Mesothelial cell of epicardium (in vitro differentiated cells): ENCODE results near the gene SYNDIG1. TPM values are rescaled to one million over a fixed set of nuclear protein-coding genes. Genes with fewer than 3 reads are reported as not detected.

Experiments used
- DNase-seq, 2 experiments: peaks; one replicate each; pipeline ENCODE4 v3.0.0; 2021; ENCODE audit warnings: low spot score in 2 of 2; ENCODE audit not compliant: unreplicated experiment in 2 of 2
- H3K27ac Mint-ChIP-seq: 2 replicates; pipeline ENCODE4 v1.8.0; 2021; ENCODE audit warnings: mixed read lengths
- H3K27me3 Mint-ChIP-seq: 2 replicates; pipeline ENCODE4 v1.8.0; 2021; ENCODE audit warnings: low read depth, mixed read lengths
- H3K36me3 Mint-ChIP-seq: 2 replicates; pipeline ENCODE4 v1.8.0; 2021; ENCODE audit warnings: mixed read lengths
- H3K4me1 Mint-ChIP-seq: 2 replicates; pipeline ENCODE4 v1.8.0; 2021; ENCODE audit warnings: mixed read lengths
- H3K4me3 Mint-ChIP-seq: 2 replicates; pipeline ENCODE4 v1.8.0; 2021; ENCODE audit warnings: mild to moderate bottlenecking, moderate library complexity, mixed read lengths
- H3K9me3 Mint-ChIP-seq: 2 replicates; pipeline ENCODE4 v1.8.0; 2021; ENCODE audit warnings: mixed read lengths
- total RNA-seq: library from RNA; stranded (reverse); gene quantifications from 3 replicates; pipeline ENCODE4 v1.2.1, GENCODE V29; 2021
- TF ChIP-seq, protein P1 (sequence below): fragments of 200-600 bp; sonication (generic); IDR thresholded peaks from one replicate; pipeline ENCODE4 v1.5.0; 2021; ENCODE audit warnings: antibody characterized with exemption; ENCODE audit not compliant: unreplicated experiment

The SYNDIG1 gene
- total RNA-seq, 1 donor from 2014 or later: 0.80 TPM

GRCh38 chr20:24437196-24438082 is 32.0 kb upstream of the SYNDIG1 start:
- TF ChIP-seq, protein P1, sequence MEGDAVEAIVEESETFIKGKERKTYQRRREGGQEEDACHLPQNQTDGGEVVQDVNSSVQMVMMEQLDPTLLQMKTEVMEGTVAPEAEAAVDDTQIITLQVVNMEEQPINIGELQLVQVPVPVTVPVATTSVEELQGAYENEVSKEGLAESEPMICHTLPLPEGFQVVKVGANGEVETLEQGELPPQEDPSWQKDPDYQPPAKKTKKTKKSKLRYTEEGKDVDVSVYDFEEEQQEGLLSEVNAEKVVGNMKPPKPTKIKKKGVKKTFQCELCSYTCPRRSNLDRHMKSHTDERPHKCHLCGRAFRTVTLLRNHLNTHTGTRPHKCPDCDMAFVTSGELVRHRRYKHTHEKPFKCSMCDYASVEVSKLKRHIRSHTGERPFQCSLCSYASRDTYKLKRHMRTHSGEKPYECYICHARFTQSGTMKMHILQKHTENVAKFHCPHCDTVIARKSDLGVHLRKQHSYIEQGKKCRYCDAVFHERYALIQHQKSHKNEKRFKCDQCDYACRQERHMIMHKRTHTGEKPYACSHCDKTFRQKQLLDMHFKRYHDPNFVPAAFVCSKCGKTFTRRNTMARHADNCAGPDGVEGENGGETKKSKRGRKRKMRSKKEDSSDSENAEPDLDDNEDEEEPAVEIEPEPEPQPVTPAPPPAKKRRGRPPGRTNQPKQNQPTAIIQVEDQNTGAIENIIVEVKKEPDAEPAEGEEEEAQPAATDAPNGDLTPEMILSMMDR: no peak
- Mint-ChIP-seq H3K9me3 (no peaks in the 10 kb centered on the region), H3K27ac (peak overlapping the region; percentile 58), H3K27me3 (peaks cover 14% of the 10 kb centered on the region), H3K36me3 (no peaks in the 10 kb centered on the region), H3K4me3 (no peak overlapping the region), H3K4me1 (peaks cover 10% of the 10 kb centered on the region)
- no peak for DNase-seq

GRCh38 chr20:24438331-24438730 is 31.1 kb upstream of the SYNDIG1 start:
- DNase-seq: no peak
- H3K9me3 Mint-ChIP-seq: no peaks in the 10 kb centered on the region
- H3K4me3 Mint-ChIP-seq: no peak overlapping the region
- H3K27me3 Mint-ChIP-seq: peaks cover 14% of the 10 kb centered on the region
- H3K36me3 Mint-ChIP-seq: no peaks in the 10 kb centered on the region
- H3K4me1 Mint-ChIP-seq: peaks cover 10% of the 10 kb centered on the region
- no peak overlapping the region for H3K27ac Mint-ChIP-seq
- TF ChIP-seq, protein P1: no peak

DNA sequence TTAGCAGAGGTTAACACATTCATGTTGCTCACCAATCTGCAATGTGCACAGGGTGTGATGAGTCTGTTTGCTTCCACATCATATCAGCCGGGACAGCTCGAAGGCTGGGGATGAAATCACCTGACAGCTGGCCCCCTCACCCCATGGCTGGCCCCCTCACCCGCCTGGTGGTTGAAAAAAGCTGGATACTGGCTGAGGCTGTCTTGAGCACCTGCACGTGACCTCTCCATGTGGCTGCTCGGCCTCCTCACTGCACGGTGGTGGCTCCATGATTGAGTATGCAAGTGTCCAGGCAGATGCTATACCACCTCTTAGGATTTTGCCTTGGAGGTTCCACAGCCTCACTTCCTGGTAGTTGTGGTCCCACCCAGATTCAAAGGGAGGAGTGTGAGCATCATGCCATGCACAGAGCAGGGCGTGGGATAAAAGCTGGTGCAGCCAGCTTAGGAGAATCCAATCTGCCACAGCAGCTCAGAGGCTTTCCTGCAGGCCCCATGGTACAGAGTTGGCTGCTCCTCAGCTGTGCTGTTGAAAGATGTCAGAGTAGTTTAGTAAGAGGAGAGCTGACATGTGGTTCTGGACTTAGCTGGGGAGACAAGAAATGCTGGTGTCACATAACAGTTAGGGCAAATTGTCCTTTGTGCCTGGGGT is 29.6 kb upstream of the SYNDIG1 start:
- no peaks in the 10 kb centered on the region for H3K36me3 Mint-ChIP-seq
- TF ChIP-seq, protein P1: no peak
- H3K27me3 Mint-ChIP-seq: peaks cover 12% of the 10 kb centered on the region
- no peak overlapping the region for H3K4me3 Mint-ChIP-seq
- peaks cover 14% of the 10 kb centered on the region for H3K4me1 Mint-ChIP-seq
- H3K9me3 Mint-ChIP-seq: no peaks in the 10 kb centered on the region
- no peak for DNase-seq
- no peak overlapping the region for H3K27ac Mint-ChIP-seq

DNA sequence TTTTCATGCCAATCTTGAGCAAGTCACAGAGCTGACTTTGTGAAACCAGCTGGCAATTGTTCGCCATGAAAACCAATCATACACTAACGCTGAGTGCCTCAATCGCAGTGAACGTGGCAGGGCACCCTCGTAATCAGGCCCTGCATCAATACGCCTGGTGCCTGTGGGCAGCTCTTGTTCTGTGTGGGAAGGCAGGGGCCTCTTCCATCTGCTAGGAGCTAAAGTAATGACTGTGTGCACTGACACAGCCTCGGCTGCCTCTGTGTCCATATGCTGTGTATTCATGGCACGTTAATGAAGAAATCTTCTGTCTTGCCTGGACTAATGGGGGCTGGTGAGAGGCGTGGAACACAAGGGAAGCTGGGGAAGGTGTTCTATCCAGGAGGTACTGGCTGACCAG is 27.8 kb upstream of the SYNDIG1 start:
- TF ChIP-seq, protein P1: no peak
- peaks cover 22% of the 10 kb centered on the region for H3K4me1 Mint-ChIP-seq
- no peak for DNase-seq
- H3K36me3 Mint-ChIP-seq: no peaks in the 10 kb centered on the region
- no peak overlapping the region for H3K27ac Mint-ChIP-seq
- no peaks in the 10 kb centered on the region for H3K9me3 Mint-ChIP-seq
- H3K27me3 Mint-ChIP-seq: peaks cover 12% of the 10 kb centered on the region
- no peak overlapping the region for H3K4me3 Mint-ChIP-seq

DNA sequence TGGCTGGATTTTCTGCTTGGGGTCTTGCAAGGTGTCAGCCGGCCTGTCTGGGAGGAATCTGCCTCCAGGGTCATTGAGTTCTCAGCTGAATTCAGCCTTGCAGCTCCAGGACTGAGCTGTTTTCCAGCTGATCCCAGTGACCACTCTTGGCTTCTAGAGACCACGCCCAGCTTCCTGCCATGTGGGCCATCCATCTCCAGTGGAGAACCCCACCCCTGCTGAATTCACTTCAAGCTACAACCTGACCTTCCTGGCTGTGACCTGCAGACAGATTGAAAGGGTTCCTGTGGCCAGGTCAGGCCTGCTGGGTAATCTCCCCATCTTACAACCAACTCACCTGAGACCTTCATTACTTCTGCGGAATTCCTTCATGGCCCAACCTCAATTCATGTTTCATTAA is 26.5 kb upstream of the SYNDIG1 start:
- Mint-ChIP-seq H3K4me3 (no peak overlapping the region), H3K9me3 (no peaks in the 10 kb centered on the region), H3K27me3 (peaks cover 9% of the 10 kb centered on the region), H3K36me3 (no peaks in the 10 kb centered on the region), H3K27ac (no peak overlapping the region), H3K4me1 (peaks cover 15% of the 10 kb centered on the region)
- TF ChIP-seq, protein P1: no peak
- DNase-seq: no peak
